Urinary bladder (tissue), 4 donors: ENCODE measurements around the gene TOR2A. TPM values are rescaled to one million over a fixed set of nuclear protein-coding genes. Genes with fewer than 3 reads are reported as not detected.

Experiments used
- DNase-seq: peaks from one replicate; pipeline ENCODE4 v3.0.0-alpha.2; 2015; ENCODE audit errors: extremely low spot score
- H3K27ac ChIP-seq: one replicate; pipeline ENCODE4 v1.5.1; 2013; ENCODE audit warnings: low read depth, mild to moderate bottlenecking, moderate library complexity
- H3K36me3 ChIP-seq: one replicate; pipeline ENCODE4 v1.6.1; 2013; ENCODE audit warnings: mild to moderate bottlenecking, moderate library complexity; ENCODE audit not compliant: insufficient read depth
- H3K4me1 ChIP-seq: one replicate; pipeline ENCODE4 v1.6.1; 2013; ENCODE audit warnings: mild to moderate bottlenecking, moderate library complexity; ENCODE audit not compliant: insufficient read depth
- H3K4me3 ChIP-seq: one replicate; pipeline ENCODE4 v1.5.1; 2013; ENCODE audit warnings: low read depth, low read length
- WGBS: extraction: QIAGEN DNeasy Blood & Tissue Kit; methylation state at CpG from one replicate; pipeline ENCODE4 v1.1.7; 2013; 5-methylcytosine and 5-hydroxymethylcytosine counted together
- polyA plus RNA-seq: library from polyadenylated mRNA; stranded (reverse); fragments of 200-250 nt; gene quantifications from one replicate; pipeline ENCODE4 v1.2.3, GENCODE V29; 2013
- total RNA-seq: library from RNA; depleted of rRNA; stranded (reverse); fragments of >200 nt; gene quantifications from one replicate; pipeline ENCODE4 v1.2.3, GENCODE V29; 2014
- donor health status: healthy with polysubstance abuse.
- donor health status: healthy.

The TOR2A gene
- total and polyA plus RNA-seq, 2 donors, result 3.8 to 16.5 TPM

- WGBS, result 74% methylated on average over 8 of the region's 8 CpGs
- Histone ChIP-seq H3K36me3 (no peaks in the 10 kb centered on the region), H3K4me3 (no peak overlapping the region), H3K27ac (no peak overlapping the region), H3K4me1 (no peaks in the 10 kb centered on the region)
- no peak for DNase-seq
Measured at GRCh38 chr9:127726871-127727270, 8.2 kb downstream of the TOR2A start.

- no peak for DNase-seq
- no peak overlapping the region for H3K4me3 ChIP-seq
- H3K27ac ChIP-seq, result no peak overlapping the region
- H3K36me3 ChIP-seq, result no peaks in the 10 kb centered on the region
- H3K4me1 ChIP-seq, result no peaks in the 10 kb centered on the region
- WGBS, result 44% methylated on average over 23 of the region's 23 CpGs
Measured at GRCh38 chr9:127724012-127724411, 11.1 kb downstream of the TOR2A start.

GRCh38 chr9:127723444-127723843 lies 11.7 kb downstream of the TOR2A start:
- no peak for DNase-seq
- WGBS, result 87% methylated on average over 5 of the region's 5 CpGs
- Histone ChIP-seq H3K27ac (no peak overlapping the region), H3K4me1 (no peaks in the 10 kb centered on the region), H3K36me3 (no peaks in the 10 kb centered on the region), H3K4me3 (no peak overlapping the region)

- WGBS, result 95% methylated on average over 13 of the region's 13 CpGs
- no peak for DNase-seq
- no peaks in the 10 kb centered on the region for H3K36me3 ChIP-seq
- H3K4me3 ChIP-seq, result no peak overlapping the region
- H3K27ac ChIP-seq, result no peak overlapping the region
- no peaks in the 10 kb centered on the region for H3K4me1 ChIP-seq
Measured at GRCh38 chr9:127723013-127723412, 12.1 kb downstream of the TOR2A start.

- no peak overlapping the region for H3K27ac ChIP-seq
- no peaks in the 10 kb centered on the region for H3K36me3 ChIP-seq
- H3K4me3 ChIP-seq, result no peak overlapping the region
- 81% methylated on average over 12 of the region's 12 CpGs for WGBS
- no peaks in the 10 kb centered on the region for H3K4me1 ChIP-seq
- DNase-seq, result no peak
Measured at GRCh38 chr9:127722055-127722745, 12.9 kb downstream of the TOR2A start.

GRCh38 chr9:127721391-127721821 lies 13.7 kb downstream of the TOR2A start:
- WGBS, result 55% methylated on average over 11 of the region's 11 CpGs
- Histone ChIP-seq H3K36me3 (no peaks in the 10 kb centered on the region), H3K27ac (no peak overlapping the region), H3K4me1 (no peaks in the 10 kb centered on the region), H3K4me3 (no peak overlapping the region)
- no peak for DNase-seq

GRCh38 chr9:127720865-127721227 lies 14.2 kb downstream of the TOR2A start:
- DNase-seq, result no peak
- Histone ChIP-seq H3K27ac (no peak overlapping the region), H3K4me3 (no peak overlapping the region), H3K36me3 (no peaks in the 10 kb centered on the region), H3K4me1 (no peaks in the 10 kb centered on the region)

- Histone ChIP-seq H3K4me1 (no peaks in the 10 kb centered on the region), H3K36me3 (no peaks in the 10 kb centered on the region)
Measured at GRCh38 chr9:127720031-127720864, 14.8 kb downstream of the TOR2A start.

GRCh38 chr9:127717766-127718165 lies 17.3 kb downstream of the TOR2A start:
- DNase-seq, result no peak
- Histone ChIP-seq H3K36me3 (no peaks in the 10 kb centered on the region), H3K4me3 (no peak overlapping the region), H3K4me1 (no peaks in the 10 kb centered on the region), H3K27ac (no peak overlapping the region)
- 78% methylated on average over 5 of the region's 5 CpGs for WGBS

More at GRCh38 chr9:127720031-127720864, 14.8 kb downstream of the TOR2A start:
- Histone ChIP-seq H3K27ac (no peak overlapping the region), H3K4me3 (no peak overlapping the region)
- DNase-seq, result no peak
- WGBS, result 75% methylated on average over 12 of the region's 12 CpGs

GRCh38 chr9:127716412-127716811 lies 18.7 kb downstream of the TOR2A start:
- Histone ChIP-seq H3K4me3 (no peak overlapping the region), H3K4me1 (no peaks in the 10 kb centered on the region), H3K36me3 (no peaks in the 10 kb centered on the region), H3K27ac (no peak overlapping the region)
- 86% methylated on average over 9 of the region's 9 CpGs for WGBS
- DNase-seq, result no peak

- peak within 1 kb of the TSS; percentile 74 for H3K27ac ChIP-seq
- peak within 1 kb of the TSS; percentile 63 for H3K4me3 ChIP-seq
- H3K36me3 ChIP-seq, result no peaks in the 10 kb centered on the region
- DNase-seq, result peak; percentile 93
- 3% methylated on average over 65 of the region's 65 CpGs for WGBS
- H3K4me1 ChIP-seq, result no peaks in the 10 kb centered on the region
Measured at GRCh38 chr9:127715470-127716337, 19.4 kb downstream of the TOR2A start, which contains the start of the genes PTRH1 and TTC16. Gene PTRH1 (minus strand): TSS chr9:127715663. CDS start chr9:127715639, 24 bp downstream. Gene TTC16 (plus strand): TSS chr9:127716079. CDS start chr9:127716146, 67 bp downstream.

- Histone ChIP-seq H3K27ac (no peak overlapping the region), H3K4me1 (no peaks in the 10 kb centered on the region), H3K36me3 (no peaks in the 10 kb centered on the region), H3K4me3 (peak overlapping the region; percentile 63)
- under 1% methylated on average over 44 of the region's 44 CpGs for WGBS
- no peak for DNase-seq
Measured at GRCh38 chr9:127714951-127715469, 20.1 kb downstream of the TOR2A start.
